HFF-Myc (cell line): Measurements from ENCODE around the gene SLC1A2.

Experiments
- DNase-seq: peaks from one replicate; pipeline ENCODE4 v3.0.0-alpha.2; 2011; ENCODE audit warnings: low read depth; ENCODE audit errors: extremely low read depth
- H3K4me3 ChIP-seq: replicated peaks from 2 replicates; pipeline ENCODE4 v1.5.1; 2011; ENCODE audit warnings: low read depth, mild to moderate bottlenecking, control low read depth, low read length
- TF ChIP-seq, protein P1 (sequence below): IDR thresholded peaks from 2 replicates; pipeline ENCODE4 v1.5.1; 2012; ENCODE audit warnings: mild to moderate bottlenecking, low read depth, low read length, control low read depth; ENCODE audit errors: missing control alignments

SLC1A2 gene

GRCh38 chr11:35218956-35219355 lies 200.4 kb downstream of the SLC1A2 start:
- TF ChIP-seq, protein P1, sequence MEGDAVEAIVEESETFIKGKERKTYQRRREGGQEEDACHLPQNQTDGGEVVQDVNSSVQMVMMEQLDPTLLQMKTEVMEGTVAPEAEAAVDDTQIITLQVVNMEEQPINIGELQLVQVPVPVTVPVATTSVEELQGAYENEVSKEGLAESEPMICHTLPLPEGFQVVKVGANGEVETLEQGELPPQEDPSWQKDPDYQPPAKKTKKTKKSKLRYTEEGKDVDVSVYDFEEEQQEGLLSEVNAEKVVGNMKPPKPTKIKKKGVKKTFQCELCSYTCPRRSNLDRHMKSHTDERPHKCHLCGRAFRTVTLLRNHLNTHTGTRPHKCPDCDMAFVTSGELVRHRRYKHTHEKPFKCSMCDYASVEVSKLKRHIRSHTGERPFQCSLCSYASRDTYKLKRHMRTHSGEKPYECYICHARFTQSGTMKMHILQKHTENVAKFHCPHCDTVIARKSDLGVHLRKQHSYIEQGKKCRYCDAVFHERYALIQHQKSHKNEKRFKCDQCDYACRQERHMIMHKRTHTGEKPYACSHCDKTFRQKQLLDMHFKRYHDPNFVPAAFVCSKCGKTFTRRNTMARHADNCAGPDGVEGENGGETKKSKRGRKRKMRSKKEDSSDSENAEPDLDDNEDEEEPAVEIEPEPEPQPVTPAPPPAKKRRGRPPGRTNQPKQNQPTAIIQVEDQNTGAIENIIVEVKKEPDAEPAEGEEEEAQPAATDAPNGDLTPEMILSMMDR, result no peak
- H3K4me3 ChIP-seq, result no peak overlapping the region
- no peak for DNase-seq

DNA sequence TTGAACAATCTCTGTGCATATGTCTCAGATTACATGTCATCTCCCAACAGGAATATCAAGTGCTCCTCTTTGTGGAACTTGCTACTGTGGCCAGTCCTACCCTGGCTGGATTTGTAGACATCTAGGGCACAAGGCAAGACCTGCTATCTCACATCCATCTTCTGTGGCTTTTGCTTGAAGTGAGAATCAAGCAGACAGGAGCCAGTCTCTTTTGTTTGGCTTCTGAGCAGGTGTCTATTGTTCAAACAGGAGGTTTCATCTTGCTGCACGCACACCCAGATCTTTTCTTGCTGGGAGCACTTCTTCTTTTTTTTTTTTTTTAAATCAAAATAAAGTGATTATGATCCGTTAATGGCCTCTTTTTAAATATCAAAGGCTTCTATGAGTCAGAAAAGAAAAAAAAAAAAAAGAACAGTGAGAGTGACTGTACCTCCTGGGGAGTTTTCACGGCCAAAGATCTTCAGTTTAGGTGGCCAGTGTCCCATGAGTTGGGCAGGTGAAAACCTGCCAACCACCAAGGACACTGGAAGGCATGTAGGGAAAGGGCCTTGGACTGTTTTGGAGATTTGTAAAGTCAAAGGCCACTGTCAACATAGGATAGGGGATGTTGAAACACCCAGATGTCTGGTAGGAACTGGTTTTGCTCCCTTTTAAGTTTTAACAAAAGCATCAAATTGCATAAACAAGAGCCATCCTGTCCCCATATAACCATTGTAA lies 202.2 kb downstream of the SLC1A2 start:
- TF ChIP-seq, protein P1, result no peak
- no peak for DNase-seq

DNA sequence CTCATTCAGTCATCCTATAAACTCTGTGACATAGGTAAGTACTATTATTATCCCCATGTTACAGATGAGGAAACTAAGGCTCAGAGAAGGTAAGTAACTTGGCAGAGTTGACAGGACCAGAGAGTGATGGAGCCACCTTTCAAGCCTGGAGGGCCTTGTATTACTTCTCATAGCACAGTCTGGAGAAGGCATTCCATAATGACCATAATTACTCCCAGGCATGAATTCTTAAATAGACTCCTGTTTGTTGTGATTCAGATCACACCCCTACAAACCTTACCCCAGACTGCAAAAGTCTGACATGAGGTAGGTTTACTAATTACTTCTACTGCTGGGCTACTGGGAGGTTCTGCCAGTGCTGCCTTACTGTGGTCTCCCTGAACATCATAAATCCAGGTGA lies 203.4 kb downstream of the SLC1A2 start:
- TF ChIP-seq, protein P1, result no peak
- no peak overlapping the region for H3K4me3 ChIP-seq
- DNase-seq, result no peak

More for the DNA sequence above, 202.2 kb downstream of the SLC1A2 start:
- H3K4me3 ChIP-seq, result no peak overlapping the region

DNA sequence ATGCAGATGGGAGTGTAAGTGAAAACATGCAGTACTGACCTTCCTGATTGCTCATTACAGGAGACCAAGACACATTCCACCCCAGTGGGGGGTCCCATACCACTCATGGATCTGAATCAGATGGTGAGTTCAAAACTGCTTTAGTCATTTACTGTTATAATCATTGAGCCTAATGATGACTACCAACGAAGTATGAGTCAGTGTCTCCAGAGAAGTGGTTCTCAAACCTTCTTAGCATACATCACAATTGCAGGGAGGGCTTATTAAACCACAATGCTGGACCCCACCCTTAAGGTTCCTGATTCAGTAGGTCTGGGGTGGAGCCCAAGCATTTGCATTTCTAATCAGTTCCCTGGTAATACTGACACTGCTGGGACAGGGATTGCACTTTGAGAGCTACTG lies 204.6 kb downstream of the SLC1A2 start:
- TF ChIP-seq, protein P1, result no peak
- peak; percentile 53 for DNase-seq
- no peak overlapping the region for H3K4me3 ChIP-seq

DNA sequence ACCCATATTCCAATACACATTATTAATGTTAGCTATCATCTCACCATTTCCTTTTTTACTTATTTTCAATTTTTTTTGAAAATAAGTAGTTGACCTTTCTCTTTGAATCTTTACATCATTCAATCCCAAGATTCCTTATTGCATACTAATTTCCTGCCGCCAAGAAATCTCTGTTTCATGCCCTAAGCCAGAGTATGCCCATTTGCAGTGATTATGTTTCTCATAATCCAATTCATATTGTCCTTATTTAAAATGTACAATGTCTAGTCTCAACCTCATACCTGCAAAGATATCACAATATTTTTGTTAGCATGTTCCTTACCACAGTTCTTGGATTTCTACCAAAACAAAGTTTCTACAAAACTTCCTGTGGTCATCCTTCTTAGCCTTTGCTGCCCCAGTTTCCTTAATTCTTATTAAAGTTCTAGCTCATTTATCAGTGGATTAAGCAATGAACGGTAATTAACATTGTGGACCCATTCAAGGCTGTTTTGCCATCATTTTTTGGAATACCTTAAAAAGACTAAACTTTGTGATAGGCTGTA lies 205.1 kb downstream of the SLC1A2 start:
- H3K4me3 ChIP-seq, result no peak overlapping the region
- DNase-seq, result no peak
- TF ChIP-seq, protein P1, result no peak

DNA sequence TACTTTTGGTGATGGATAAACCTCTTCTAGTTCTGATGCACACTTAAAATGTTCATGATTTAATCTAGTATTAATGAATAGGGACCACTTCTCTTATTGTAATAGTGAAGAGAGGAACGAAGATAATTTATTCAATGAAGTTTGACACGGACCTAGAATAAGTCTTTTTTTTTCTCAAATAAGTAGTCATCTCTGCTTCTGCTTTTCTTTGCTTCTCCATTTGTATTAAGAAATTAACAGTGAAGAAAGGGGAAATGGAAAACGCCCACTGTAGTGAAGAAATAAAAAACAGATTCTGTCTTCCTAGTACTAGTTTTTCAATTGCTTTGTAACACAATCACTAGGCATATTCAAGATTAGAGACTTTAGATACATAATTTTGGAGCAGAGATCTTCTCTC lies 207.4 kb downstream of the SLC1A2 start:
- no peak overlapping the region for H3K4me3 ChIP-seq
- TF ChIP-seq, protein P1, result no peak
- no peak for DNase-seq
